ENCODE data around the gene PRR36.

DNA sequence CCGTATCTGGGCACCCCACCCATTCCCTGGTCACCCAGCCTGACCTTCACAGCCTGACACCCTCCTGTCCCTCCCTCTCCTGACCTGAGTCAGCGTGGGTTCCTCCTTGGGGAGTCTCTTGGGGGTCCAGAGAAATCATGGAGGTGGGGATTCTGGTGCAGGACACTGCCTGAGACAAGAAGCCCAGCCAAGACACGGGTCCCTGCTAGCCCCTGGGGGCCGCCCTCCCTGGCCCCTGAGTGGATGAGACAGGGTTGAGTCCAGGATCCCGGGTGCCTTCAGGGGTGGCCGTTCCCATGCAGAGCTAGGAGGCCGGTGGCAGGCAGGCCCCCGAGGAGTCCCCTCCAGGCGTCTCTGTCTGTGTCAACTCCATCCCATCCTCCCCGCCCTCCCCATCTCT, 31.1 kb upstream of the PRR36 start:
- TF ChIP-seq POLR2A (IDR thresholded peaks at IDR 0.05) (no peak), CTCF (IDR thresholded peaks at IDR 0.05) (no peak), EP300 (IDR thresholded peaks at IDR 0.05) (no peak), POLR2AphosphoS5 (IDR thresholded peaks at IDR 0.05) (no peak)

Measured in stomach (tissue), 4 donors.